Measurements from ENCODE around the gene TPST1. TPM values are rescaled to one million over a fixed set of nuclear protein-coding genes. Genes with fewer than 3 reads are reported as not detected.

The TPST1 gene
- polyA plus RNA-seq, 1 donor (not counting 4 experiments of a cell fraction or from before 2014, with no cell fraction given), result 48.5 TPM

DNA sequence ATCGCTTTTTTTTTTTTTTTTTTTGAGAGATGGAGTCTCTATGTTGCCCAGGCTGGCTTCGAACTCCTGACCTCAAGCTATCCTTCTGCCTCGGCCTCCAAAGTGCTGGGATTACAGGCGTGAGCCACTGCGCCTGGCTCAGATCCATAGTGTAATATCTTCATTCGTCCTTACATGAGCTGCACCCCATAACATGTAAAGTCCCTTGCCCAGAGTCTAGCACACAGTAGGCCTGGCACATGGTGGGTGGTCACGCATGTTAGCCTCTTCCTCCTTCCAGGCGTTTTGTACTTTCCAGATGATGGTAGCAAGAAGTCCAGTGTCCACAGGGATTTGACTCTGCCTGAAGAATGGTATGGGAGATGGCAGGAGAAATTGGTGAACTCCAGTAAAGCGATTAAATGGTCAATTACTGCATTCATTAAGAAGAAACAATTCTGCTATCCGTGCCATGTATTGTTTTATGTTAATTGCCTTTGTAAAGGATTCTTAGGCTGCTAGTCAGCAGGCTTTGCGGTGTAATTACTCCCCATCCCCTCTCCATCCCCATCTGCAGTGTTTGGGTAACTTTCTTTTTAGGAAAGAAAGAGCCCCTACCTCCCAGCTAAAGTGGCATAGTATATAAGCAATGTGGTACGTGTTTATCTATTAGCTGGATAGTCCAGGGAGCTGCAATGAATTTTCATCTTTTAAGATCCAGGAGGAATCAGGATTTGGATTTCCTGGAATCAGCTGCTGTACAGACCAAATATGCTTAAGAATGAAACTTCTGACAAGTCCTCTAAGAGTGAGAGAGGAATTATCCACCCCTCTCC, 1.2 kb downstream of the TPST1 start:
- TF ChIP-seq, protein P1, sequence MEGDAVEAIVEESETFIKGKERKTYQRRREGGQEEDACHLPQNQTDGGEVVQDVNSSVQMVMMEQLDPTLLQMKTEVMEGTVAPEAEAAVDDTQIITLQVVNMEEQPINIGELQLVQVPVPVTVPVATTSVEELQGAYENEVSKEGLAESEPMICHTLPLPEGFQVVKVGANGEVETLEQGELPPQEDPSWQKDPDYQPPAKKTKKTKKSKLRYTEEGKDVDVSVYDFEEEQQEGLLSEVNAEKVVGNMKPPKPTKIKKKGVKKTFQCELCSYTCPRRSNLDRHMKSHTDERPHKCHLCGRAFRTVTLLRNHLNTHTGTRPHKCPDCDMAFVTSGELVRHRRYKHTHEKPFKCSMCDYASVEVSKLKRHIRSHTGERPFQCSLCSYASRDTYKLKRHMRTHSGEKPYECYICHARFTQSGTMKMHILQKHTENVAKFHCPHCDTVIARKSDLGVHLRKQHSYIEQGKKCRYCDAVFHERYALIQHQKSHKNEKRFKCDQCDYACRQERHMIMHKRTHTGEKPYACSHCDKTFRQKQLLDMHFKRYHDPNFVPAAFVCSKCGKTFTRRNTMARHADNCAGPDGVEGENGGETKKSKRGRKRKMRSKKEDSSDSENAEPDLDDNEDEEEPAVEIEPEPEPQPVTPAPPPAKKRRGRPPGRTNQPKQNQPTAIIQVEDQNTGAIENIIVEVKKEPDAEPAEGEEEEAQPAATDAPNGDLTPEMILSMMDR (optimal IDR thresholded peaks at IDR 0.05 in 1 of 3, IDR thresholded peaks at IDR 0.05 in 1 of 3, conservative IDR thresholded peaks at IDR 0.05 in 1 of 3; ENCODE audit: extremely low read depth in 1 of 3, insufficient read depth in 2 of 3, low read length in 3 of 3), result no peak
- TF ChIP-seq EZH2 (IDR thresholded peaks at IDR 0.05; ENCODE audit: low read length), result no peak
- Histone ChIP-seq H3K27ac (ENCODE audit: control insufficient read depth, insufficient read depth, low read length) (no peak overlapping the region), H3K79me2 (ENCODE audit: control insufficient read depth, insufficient read depth, low read length) (peaks cover 19% of the 10 kb centered on the region), H3K36me3 (ENCODE audit: control insufficient read depth in 2 of 2, extremely low read depth in 1 of 2, insufficient read depth in 2 of 2, low read length in 2 of 2) (peaks cover 0 to 3% of the 10 kb centered on the region in 2 experiments), H4K20me1 (ENCODE audit: control insufficient read depth, extremely low read depth, insufficient read depth, low read length) (no peaks in the 10 kb centered on the region), H3K27me3 (ENCODE audit: control insufficient read depth, extremely low read depth, insufficient read depth, low read length) (no peaks in the 10 kb centered on the region), H3K9me1 (ENCODE audit: control insufficient read depth, extremely low read depth, insufficient read depth, low read length) (no peaks in the 10 kb centered on the region), H3K4me1 (ENCODE audit: control insufficient read depth, extremely low read depth, insufficient read depth, low read length) (peaks cover 10% of the 10 kb centered on the region), H2AFZ (ENCODE audit: control insufficient read depth, low read length) (no peak overlapping the region), H3K4me2 (ENCODE audit: control insufficient read depth, extremely low read depth, insufficient read depth, low read depth, low read length) (peak overlapping the region; percentile 94), H3K9me3 (ENCODE audit: control insufficient read depth, low read depth, low read length) (no peaks in the 10 kb centered on the region), H3K9ac (ENCODE audit: control insufficient read depth, extremely low read depth, insufficient read depth, low read length) (peak overlapping the region; percentile 70), H3K4me3 (ENCODE audit: control insufficient read depth in 2 of 3, extremely low read depth in 1 of 3, insufficient read depth in 2 of 3, low read depth in 1 of 3, low read length in 3 of 3) (peak overlapping the region; percentile 75 to 95 (median 77))
- DNase-seq (ENCODE audit: low read depth, low spot score), result no peak
- FAIRE-seq, result no peak
- dilution Hi-C loops (cut with MboI; ENCODE audit: extremely low pct_ligation_motif_present, low sequenced_read_pairs), result no loop called here

- TF ChIP-seq, protein P1 (optimal IDR thresholded peaks at IDR 0.05 in 1 of 3, IDR thresholded peaks at IDR 0.05 in 1 of 3, conservative IDR thresholded peaks at IDR 0.05 in 1 of 3; ENCODE audit: extremely low read depth in 1 of 3, insufficient read depth in 2 of 3, low read length in 3 of 3), result no peak
- no peak for TF ChIP-seq EZH2 (IDR thresholded peaks at IDR 0.05; ENCODE audit: low read length)
- Histone ChIP-seq H4K20me1 (ENCODE audit: control insufficient read depth, extremely low read depth, insufficient read depth, low read length) (no peaks in the 10 kb centered on the region), H3K4me3 (ENCODE audit: control insufficient read depth in 2 of 3, extremely low read depth in 1 of 3, insufficient read depth in 2 of 3, low read depth in 1 of 3, low read length in 3 of 3) (peak overlapping the region in 1 of 3 experiments; percentile 75), H3K9me1 (ENCODE audit: control insufficient read depth, extremely low read depth, insufficient read depth, low read length) (no peaks in the 10 kb centered on the region), H3K4me1 (ENCODE audit: control insufficient read depth, extremely low read depth, insufficient read depth, low read length) (peaks cover 10% of the 10 kb centered on the region), H3K79me2 (ENCODE audit: control insufficient read depth, insufficient read depth, low read length) (peaks cover 19% of the 10 kb centered on the region), H3K36me3 (ENCODE audit: control insufficient read depth in 2 of 2, extremely low read depth in 1 of 2, insufficient read depth in 2 of 2, low read length in 2 of 2) (peaks cover 0 to 3% of the 10 kb centered on the region in 2 experiments), H3K9me3 (ENCODE audit: control insufficient read depth, low read depth, low read length) (no peaks in the 10 kb centered on the region), H3K27ac (ENCODE audit: control insufficient read depth, insufficient read depth, low read length) (no peak overlapping the region), H2AFZ (ENCODE audit: control insufficient read depth, low read length) (no peak overlapping the region), H3K27me3 (ENCODE audit: control insufficient read depth, extremely low read depth, insufficient read depth, low read length) (no peaks in the 10 kb centered on the region), H3K4me2 (ENCODE audit: control insufficient read depth, extremely low read depth, insufficient read depth, low read depth, low read length) (peak overlapping the region; percentile 94), H3K9ac (ENCODE audit: control insufficient read depth, extremely low read depth, insufficient read depth, low read length) (no peak overlapping the region)
- dilution Hi-C loops (cut with MboI; ENCODE audit: extremely low pct_ligation_motif_present, low sequenced_read_pairs), result no loop called here
- DNase-seq (ENCODE audit: low read depth, low spot score), result no peak
- no peak for FAIRE-seq
These were observed 1.8 kb downstream of the TPST1 start for GRCh38 chr7:66206934-66207240.

Data from keratinocyte (primary cell).